SJCRH30 (cell line): ENCODE measurements around the gene KPNA1. TPM values are rescaled to one million over a fixed set of nuclear protein-coding genes. Genes with fewer than 3 reads are reported as not detected.
"Not testable (repeated sequence)": the region's sequence is repeated elsewhere in the genome, so short reads cannot be mapped to it uniquely, and the experiment has no call there.

Experiments
- DNase-seq, 2 experiments: peaks; one replicate each; pipeline ENCODE4 v3.0.0-alpha.2; 2015 to 2020
- H3K27ac ChIP-seq: fragments of 250-450 bp; sonication (Bioruptor Pico); 2 replicates; pipeline ENCODE4 v1.5.1; 2020; ENCODE audit warnings: mild to moderate bottlenecking, moderate library complexity
- H3K27me3 ChIP-seq: fragments of 250-450 bp; sonication (Bioruptor Pico); 2 replicates; pipeline ENCODE4 v1.5.1; 2020; ENCODE audit warnings: mild to moderate bottlenecking, moderate library complexity
- H3K36me3 ChIP-seq: fragments of 250-450 bp; sonication (Bioruptor Pico); 2 replicates; pipeline ENCODE4 v1.5.1; 2020; ENCODE audit warnings: mild to moderate bottlenecking, moderate library complexity
- H3K4me1 ChIP-seq: fragments of 250-450 bp; sonication (Bioruptor Pico); 2 replicates; pipeline ENCODE4 v1.5.1; 2020; ENCODE audit warnings: mild to moderate bottlenecking, moderate library complexity
- H3K4me3 ChIP-seq: fragments of 250-450 bp; sonication (Bioruptor Pico); 2 replicates; pipeline ENCODE4 v1.5.1; 2020; ENCODE audit warnings: mild to moderate bottlenecking, moderate library complexity
- H3K9me3 ChIP-seq: fragments of 250-450 bp; sonication (Bioruptor Pico); replicated peaks from 2 replicates; pipeline ENCODE4 v1.5.1; 2020; ENCODE audit warnings: mild to moderate bottlenecking, moderate library complexity
- total RNA-seq: library from RNA; depleted of rRNA; stranded (reverse); fragments of >200 nt; shearing (Covaris generic); gene quantifications from 2 replicates; pipeline ENCODE4 v1.2.3, GENCODE V29; 2014

The KPNA1 gene
- total RNA-seq, 1 experiment from 2014 or later, result 43.6 TPM

DNA sequence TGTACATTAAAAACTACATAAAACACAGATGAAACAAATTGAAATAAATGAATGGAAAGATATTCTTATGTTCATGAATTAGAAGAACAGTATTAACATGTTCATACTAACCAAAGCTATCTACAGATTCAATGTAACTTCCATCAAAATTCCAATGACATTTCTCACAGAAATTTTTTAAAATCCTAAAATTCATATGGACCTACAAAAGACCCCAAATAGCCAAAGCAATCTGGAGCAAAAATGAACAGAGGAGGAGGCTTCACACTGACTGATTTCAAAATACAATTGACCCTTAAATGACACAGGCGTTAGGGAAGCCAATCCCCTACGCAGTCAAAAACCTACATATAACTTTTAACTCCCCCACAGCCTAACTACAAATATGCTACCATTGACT lies 39.4 kb downstream of the KPNA1 start:
- DNase-seq, result no peak
- no peaks in the 10 kb centered on the region; the same call in 1 of the 2 replicates for H3K36me3 ChIP-seq

DNA sequence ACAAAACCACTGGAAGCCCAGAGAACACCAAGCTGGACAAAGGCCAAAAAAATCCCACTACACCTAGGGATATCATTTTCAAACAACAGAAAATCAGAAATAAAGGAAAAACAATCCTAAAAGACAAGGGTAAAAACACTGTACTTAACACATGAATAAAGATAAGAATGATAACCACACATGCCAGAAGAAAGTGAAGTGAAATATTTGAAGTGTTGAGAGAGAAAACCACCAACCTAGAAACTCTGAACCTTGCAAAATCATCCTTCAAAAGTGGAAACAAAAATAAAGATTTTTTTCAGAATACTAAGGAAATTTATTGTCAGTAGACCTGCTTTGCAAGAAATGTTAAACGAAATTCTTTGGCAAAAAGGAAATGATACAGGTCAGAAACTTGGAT lies 45.1 kb downstream of the KPNA1 start:
- H3K36me3 ChIP-seq, result peaks cover 6% of the 10 kb centered on the region
- H3K27ac ChIP-seq, result no peak overlapping the region
- DNase-seq, result no peak
- no peaks in the 10 kb centered on the region for H3K27me3 ChIP-seq
- no peak overlapping the region for H3K4me3 ChIP-seq
- H3K9me3 ChIP-seq, result no peaks in the 10 kb centered on the region
- no peaks in the 10 kb centered on the region for H3K4me1 ChIP-seq

More for the DNA sequence above, 39.4 kb downstream of the KPNA1 start:
- H3K4me3 ChIP-seq, result no peak overlapping the region
- H3K4me1 ChIP-seq, result no peaks in the 10 kb centered on the region
- H3K9me3 ChIP-seq, result no peaks in the 10 kb centered on the region
- no peaks in the 10 kb centered on the region for H3K27me3 ChIP-seq
- no peak overlapping the region for H3K27ac ChIP-seq

DNA sequence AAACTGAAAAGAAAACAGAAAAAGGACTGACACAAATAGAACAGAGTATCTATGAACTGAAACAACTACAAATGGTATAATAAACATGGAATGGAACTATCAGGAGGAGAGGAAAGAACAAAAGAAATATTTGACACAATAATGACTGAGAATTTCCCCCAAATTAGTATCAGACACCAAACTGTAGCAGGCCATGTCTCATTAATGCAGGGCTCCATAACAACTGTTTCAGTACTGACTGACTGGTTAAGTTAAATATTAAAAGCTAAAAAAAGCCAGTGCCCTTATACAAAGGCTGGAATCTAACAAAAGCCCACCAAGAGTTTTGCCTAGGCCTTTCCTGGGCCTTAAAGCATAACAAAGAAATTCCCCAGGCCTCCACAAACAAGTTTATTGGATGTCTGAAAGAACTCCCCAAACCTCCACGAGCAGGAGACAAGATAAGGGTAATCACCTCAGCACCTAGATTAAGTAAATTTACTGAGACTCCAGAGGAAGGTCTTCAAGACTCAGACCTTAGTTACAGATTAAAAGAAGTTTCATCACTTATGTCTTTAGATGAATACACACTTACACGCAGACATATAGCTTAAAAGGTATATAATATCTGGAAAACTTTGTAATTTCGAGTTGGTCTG lies 45.7 kb downstream of the KPNA1 start:
- H3K9me3 ChIP-seq, result no peaks in the 10 kb centered on the region
- no peak overlapping the region for H3K4me3 ChIP-seq
- no peaks in the 10 kb centered on the region for H3K27me3 ChIP-seq
- no peak overlapping the region for H3K27ac ChIP-seq
- H3K36me3 ChIP-seq, result peaks cover 6% of the 10 kb centered on the region
- H3K4me1 ChIP-seq, result no peaks in the 10 kb centered on the region
- no peak for DNase-seq

DNA sequence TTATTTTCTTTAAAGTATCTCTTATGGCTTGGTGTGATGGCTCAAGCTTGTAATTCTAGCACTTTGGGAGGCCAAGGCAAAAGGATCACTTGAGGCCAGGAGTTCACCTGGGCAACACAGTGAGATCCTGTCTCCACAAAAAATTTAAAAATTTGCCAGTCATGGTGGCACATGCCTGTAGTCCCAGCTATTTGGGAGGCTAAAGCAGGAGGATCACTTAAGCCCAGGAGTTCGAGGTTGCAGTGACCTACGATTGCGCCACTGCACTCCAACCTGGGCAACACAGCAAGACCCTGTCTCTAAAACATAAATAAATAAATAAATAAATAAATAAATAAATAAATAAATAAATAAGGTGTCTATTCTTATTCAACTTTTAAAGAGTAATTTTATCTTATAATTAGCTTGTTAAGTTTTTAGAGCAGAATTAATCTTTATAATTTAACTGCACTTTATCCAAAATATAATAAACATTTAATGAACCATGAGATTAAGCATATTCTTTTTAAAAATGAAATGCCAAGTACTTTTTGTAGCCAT lies 48.0 kb downstream of the KPNA1 start:
- peaks cover 24% of the 10 kb centered on the region for H3K36me3 ChIP-seq
- no peaks in the 10 kb centered on the region for H3K4me1 ChIP-seq
- H3K27me3 ChIP-seq, result no peaks in the 10 kb centered on the region
- H3K9me3 ChIP-seq, result no peaks in the 10 kb centered on the region
- no peak overlapping the region for H3K4me3 ChIP-seq
- DNase-seq, result no peak
- H3K27ac ChIP-seq, result no peak overlapping the region

DNA sequence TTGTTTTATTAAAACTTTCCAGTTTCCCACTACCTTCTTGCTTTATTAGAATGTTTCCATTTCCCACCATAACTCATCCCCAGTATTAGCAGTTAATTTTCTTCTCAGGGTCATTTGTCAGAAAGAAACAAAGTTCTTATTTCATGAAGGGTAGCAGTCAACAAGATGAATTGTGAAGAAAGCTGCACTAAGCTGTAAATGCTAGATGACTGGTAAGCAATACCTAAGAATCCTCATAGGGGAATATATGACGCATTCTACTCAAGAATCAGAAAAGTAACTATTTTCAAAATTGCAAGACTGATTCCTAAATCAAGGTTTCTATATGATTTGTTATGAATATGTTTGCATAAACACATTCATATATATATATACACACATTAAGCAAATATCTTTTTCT lies 50.1 kb downstream of the KPNA1 start:
- Histone ChIP-seq H3K27ac (no peak overlapping the region), H3K36me3 (peaks cover 37% of the 10 kb centered on the region), H3K27me3 (no peaks in the 10 kb centered on the region), H3K4me3 (no peak overlapping the region), H3K4me1 (no peaks in the 10 kb centered on the region), H3K9me3 (no peaks in the 10 kb centered on the region)
- no peak for DNase-seq

DNA sequence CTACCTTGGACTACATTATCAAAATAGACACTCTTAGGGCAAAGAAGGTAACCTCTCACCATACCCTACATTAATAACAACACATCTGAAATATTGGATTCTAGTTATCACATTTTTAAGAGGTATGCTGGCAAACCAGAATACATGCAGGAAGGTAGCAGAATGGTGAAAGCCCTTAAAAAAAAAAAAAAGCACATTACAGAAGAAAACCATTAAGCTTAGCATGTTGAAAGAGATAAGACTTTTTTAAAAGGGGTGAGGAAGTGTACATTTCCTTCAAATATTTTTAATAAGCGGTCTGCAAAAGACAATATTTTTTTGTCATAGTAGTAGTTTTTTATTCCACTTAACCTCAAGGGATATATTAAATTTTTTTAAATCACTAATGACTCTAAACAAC lies 52.3 kb downstream of the KPNA1 start:
- Histone ChIP-seq H3K9me3 (no peaks in the 10 kb centered on the region), H3K4me1 (no peaks in the 10 kb centered on the region), H3K36me3 (peaks cover 60% of the 10 kb centered on the region), H3K4me3 (no peak overlapping the region), H3K27me3 (no peaks in the 10 kb centered on the region), H3K27ac (no peak overlapping the region)
- no peak for DNase-seq

DNA sequence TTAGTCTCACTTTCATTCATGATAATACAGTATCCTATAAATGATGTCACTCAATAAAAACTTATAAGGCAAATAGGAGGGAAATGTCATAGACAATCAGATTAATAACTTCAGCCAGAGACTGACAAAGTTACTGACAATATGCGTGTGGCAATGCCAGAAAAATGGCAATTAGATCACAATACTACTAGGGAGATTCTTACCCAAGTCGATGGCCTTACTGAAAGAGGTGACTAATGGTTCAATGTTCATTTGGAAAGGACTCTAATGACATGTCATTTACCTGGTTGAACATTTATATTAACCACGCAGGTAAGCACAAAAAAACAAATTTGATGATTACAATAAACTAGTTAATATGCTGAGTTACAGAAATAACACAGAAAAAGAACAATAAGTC lies 52.9 kb downstream of the KPNA1 start:
- DNase-seq, result no peak
- Histone ChIP-seq H3K36me3 (peaks cover 61% of the 10 kb centered on the region), H3K4me1 (no peaks in the 10 kb centered on the region)

DNA sequence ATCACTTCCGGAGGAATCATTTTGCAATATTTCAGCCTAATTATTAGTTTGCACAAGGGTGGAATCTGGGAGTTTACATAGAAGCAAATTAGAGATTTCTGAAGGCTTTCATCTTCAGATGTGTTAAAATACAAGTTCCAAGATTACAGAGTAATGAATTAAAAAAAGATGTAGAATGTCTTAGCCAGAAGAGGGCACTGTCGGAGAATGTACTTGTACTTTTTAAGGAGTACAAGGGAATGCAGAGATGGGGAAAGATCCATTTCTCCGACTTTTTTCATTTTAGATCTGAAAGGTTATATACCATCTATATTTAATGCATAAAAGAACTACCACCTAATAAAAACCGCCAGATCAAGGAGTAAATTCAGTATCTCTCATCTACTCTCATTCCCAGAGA lies 55.7 kb downstream of the KPNA1 start:
- Histone ChIP-seq H3K4me1 (no peaks in the 10 kb centered on the region), H3K36me3 (peaks cover 68% of the 10 kb centered on the region), H3K4me3 (no peak overlapping the region), H3K27me3 (no peaks in the 10 kb centered on the region), H3K9me3 (no peaks in the 10 kb centered on the region), H3K27ac (no peak overlapping the region)
- peak in 1 of 2 experiments; percentile 15 for DNase-seq

More for the DNA sequence above, 52.9 kb downstream of the KPNA1 start:
- Histone ChIP-seq H3K27me3 (no peaks in the 10 kb centered on the region), H3K9me3 (no peaks in the 10 kb centered on the region), H3K4me3 (no peak overlapping the region), H3K27ac (no peak overlapping the region)

DNA sequence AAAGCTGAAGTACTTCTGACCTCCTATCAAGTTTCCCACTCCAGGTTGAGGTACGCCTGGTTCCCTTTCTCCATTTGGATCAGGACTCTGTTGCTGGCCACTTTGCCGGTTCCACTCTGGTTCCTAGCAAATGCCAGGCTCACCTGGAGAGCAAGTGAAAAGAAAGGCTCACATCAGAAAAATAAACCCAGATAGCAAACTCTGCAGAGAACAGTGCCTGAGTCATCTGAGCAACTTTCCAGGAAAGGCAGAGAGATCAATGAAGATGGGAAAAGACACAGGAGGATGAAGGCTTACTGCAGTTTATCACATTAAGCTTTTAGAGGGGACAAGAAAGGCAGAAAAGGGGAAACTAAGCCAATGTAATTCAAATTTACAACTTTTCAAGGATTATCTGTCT lies 57.0 kb downstream of the KPNA1 start:
- Histone ChIP-seq H3K27me3 (no peaks in the 10 kb centered on the region), H3K36me3 (peaks cover 59% of the 10 kb centered on the region)
- no peak for DNase-seq

DNA sequence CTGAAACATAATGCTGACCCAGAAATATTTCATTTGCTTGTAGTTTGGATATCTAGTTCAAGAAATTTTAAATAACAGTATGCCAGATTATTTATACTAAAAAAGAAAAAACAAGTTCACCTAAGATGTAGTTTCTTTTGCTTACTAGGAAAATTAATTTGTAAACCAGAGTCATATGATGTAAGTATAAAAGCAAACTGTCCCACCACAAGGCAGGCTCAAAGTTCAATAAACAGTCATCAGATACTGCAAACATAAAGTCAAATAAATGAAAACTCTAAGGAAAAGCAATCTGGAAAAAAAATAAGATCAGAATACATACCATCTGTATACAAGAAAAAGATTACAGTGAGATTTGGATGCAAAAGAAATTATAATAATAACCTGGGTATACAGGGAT lies 58.7 kb downstream of the KPNA1 start:
- Histone ChIP-seq H3K36me3 (peaks cover 54% of the 10 kb centered on the region), H3K27ac (no peak overlapping the region), H3K9me3 (no peaks in the 10 kb centered on the region), H3K4me1 (no peaks in the 10 kb centered on the region), H3K4me3 (no peak overlapping the region), H3K27me3 (no peaks in the 10 kb centered on the region)
- DNase-seq, result no peak

More for the DNA sequence above, 57.0 kb downstream of the KPNA1 start:
- H3K4me1 ChIP-seq, result no peaks in the 10 kb centered on the region
- no peaks in the 10 kb centered on the region for H3K9me3 ChIP-seq
- no peak overlapping the region for H3K27ac ChIP-seq
- H3K4me3 ChIP-seq, result no peak overlapping the region

DNA sequence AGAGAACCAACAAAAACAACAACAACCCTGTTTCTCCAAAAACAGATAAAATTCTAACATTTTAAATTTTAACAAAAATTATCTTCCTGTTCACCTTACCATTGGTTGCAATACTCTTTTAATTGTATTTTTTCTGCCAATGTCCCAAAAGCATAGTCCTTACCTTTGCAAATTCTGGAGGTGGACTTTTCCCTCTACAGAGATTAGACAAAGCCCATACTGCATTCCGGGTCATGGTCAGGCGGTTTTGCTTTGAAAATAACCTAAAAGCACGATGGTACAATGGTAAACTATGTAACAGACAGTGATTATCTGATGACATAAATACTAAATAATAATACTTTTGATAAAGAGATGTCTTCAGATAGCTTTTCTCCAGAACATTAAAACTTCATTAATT lies 63.4 kb downstream of the KPNA1 start:
- Histone ChIP-seq H3K9me3 (no peaks in the 10 kb centered on the region), H3K27me3 (no peaks in the 10 kb centered on the region), H3K4me3 (no peak overlapping the region), H3K36me3 (peaks cover 53% of the 10 kb centered on the region), H3K4me1 (no peaks in the 10 kb centered on the region), H3K27ac (no peak overlapping the region)
- no peak for DNase-seq

DNA sequence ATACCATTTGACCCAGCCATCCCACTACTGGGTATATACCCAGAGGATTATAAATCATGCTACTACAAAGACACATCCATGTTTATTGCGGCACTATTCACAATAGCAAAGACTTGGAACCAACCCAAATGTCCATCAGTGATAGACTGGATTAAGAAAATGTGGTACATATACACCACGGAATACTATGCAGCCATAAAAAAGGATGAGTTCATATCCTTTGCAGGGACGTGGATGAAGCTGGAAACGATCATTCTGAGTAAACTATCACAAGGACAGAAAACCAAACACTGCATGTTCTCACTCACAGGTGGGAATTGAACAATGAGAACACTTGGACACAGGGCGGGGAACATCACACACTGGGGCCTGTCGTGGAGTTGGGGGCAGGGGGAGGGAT lies 66.5 kb downstream of the KPNA1 start:
- peaks cover 72% of the 10 kb centered on the region for H3K36me3 ChIP-seq
- not testable (repeated sequence) for H3K9me3 ChIP-seq, DNase-seq, H3K27me3 ChIP-seq, H3K4me3 ChIP-seq, H3K4me1 ChIP-seq, H3K27ac ChIP-seq

DNA sequence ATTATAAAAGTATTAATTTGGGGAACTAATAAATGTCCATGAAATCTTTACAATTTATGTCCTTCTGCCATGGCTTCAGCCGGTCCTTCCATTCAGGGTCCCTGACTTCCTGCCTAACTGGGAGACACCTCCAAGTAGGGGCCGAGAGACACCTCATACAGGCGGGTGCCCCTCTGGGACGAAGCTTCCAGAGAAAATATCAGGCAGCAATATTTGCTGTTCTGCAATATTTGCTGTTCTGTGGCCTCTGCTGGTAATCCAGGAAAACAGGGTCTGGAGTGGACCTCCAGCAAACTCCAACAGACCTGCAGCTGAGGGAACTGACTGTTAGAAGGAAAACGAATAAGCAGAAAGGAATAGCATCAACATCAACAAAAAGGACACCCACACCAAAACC lies 70.2 kb downstream of the KPNA1 start:
- not testable (repeated sequence) for H3K4me3 ChIP-seq, H3K27me3 ChIP-seq, H3K27ac ChIP-seq, H3K9me3 ChIP-seq, H3K4me1 ChIP-seq, DNase-seq
- peaks cover 73% of the 10 kb centered on the region for H3K36me3 ChIP-seq

DNA sequence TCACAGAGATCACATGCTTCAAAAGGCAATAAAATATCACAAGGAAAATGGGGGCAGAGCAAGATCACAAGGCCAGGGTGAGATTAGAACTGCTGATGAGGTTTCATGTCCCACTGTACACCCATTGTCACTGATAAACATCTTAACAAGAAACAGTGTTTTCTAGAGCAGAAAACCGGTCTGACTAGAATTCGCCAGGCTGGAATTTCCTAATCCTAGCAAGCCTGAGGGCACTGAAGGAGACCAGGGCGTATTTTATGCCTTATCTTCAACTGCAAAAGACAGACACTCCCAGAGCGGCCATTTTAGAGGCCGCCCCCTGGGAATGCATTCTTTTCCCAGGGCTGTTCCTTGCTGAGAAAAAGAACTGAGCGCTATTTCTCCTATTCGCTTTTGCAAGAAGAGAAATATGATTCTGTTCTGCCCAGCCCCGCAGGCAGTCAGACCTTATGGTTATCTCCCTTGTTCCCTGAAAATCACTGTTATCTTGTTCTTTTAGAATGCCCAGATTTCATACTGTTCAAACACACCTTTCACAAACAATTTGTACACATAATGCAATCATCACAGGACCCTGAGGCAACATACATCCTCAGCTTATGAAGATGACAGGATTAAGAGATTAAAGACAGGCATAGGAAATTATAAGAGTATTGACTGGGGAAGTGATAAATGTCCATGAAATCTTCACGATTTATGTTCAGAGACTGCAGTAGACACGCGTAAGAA lies 70.8 kb downstream of the KPNA1 start:
- not testable (repeated sequence) for H3K27ac ChIP-seq, H3K4me1 ChIP-seq, H3K27me3 ChIP-seq, H3K9me3 ChIP-seq, H3K4me3 ChIP-seq, DNase-seq
- peaks cover 73% of the 10 kb centered on the region for H3K36me3 ChIP-seq

DNA sequence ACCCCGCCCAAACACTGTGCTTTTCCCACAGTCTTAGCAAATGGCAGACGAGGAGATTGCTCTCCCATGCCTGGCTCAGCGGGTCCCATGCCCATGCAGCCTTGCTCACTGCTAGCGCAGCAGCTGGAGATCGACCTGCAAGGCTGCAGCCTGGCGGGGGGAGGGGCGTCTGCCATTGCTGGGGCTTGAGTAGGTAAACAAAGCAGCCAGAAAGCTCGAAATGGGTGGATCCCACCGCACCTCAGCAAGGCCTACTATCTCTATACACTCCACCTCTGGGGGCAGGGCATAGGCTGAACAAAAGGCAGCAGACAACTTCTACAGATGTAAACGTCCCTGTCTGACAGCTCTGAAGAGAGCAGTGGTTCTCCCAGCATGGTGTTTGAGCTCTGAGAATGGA lies 71.6 kb downstream of the KPNA1 start:
- no peak for DNase-seq
- Histone ChIP-seq H3K27me3 (no peaks in the 10 kb centered on the region), H3K36me3 (peaks cover 71% of the 10 kb centered on the region)

More for the DNA sequence above, 71.6 kb downstream of the KPNA1 start:
- no peaks in the 10 kb centered on the region for H3K4me1 ChIP-seq
- no peak overlapping the region for H3K4me3 ChIP-seq
- no peaks in the 10 kb centered on the region for H3K9me3 ChIP-seq
- H3K27ac ChIP-seq, result no peak overlapping the region
